HCT116 (cell line): ENCODE results near the gene TMEM120A. TPM values are rescaled to one million over a fixed set of nuclear protein-coding genes. Genes with fewer than 3 reads are reported as not detected.

Source experiments
- ATAC-seq: fragments of 200-7000 bp; cut with Tn5 transposase; 2 replicates; pipeline ENCODE4 v1.9.1; 2020; ENCODE audit warnings: mild to moderate bottlenecking, moderate library complexity
- BruUV-seq: library from RNA; stranded (reverse); fragments of 400-500 nt; replicated peaks from 2 replicates; lab custom pipeline; 2021; lab: Mats Ljungman, UMichigan
- CTCF ChIA-PET: fragments of 300-600 bp; sonication (Branson Sonifier 250); formaldehyde crosslinking; loops from one replicate; lab custom pipeline; 2021; ENCODE audit warnings: antibody characterized with exemption; lab: Charles Lee
- POLR2A ChIA-PET: fragments of 300-600, 350-600 bp; sonication (Branson Sonifier 250); formaldehyde crosslinking; loops from one replicate; lab custom pipeline; 2021; ENCODE audit warnings: antibody characterized with exemption; lab: Charles Lee
- RAD21 ChIA-PET, 2 experiments: fragments of 300-600 bp; sonication (Branson Sonifier 250); formaldehyde crosslinking; loops; one replicate each; lab custom pipeline; 2023; ENCODE audit warnings: low total read pairs in 2 of 2; ENCODE audit not compliant: uncharacterized antibody in 2 of 2, unreplicated experiment in 2 of 2, low non-redundant PET in 1 of 2; lab: Charles Lee
- DNase-seq: peaks from one replicate; pipeline ENCODE4 v3.0.0-alpha.2; 2010; ENCODE audit warnings: low read depth, low spot score
- H2AFZ ChIP-seq: fragments of 200-600 bp; shearing (Covaris generic), sonication (generic); 2 replicates; pipeline ENCODE4 v1.6.1; 2017; ENCODE audit warnings: low read depth, mixed run types, mixed read lengths, antibody characterized with exemption, low read length; ENCODE audit not compliant: poor library complexity, severe bottlenecking
- H3K27ac ChIP-seq: 2 replicates; pipeline ENCODE4 v1.5.1; 2012; ENCODE audit warnings: low read depth, low read length
- H3K27me3 ChIP-seq: fragments of 200-600 bp; sonication (generic); 2 replicates; pipeline ENCODE4 v1.6.1; 2016; ENCODE audit warnings: mixed run types, low read length, mixed read lengths; ENCODE audit not compliant: insufficient read depth
- H3K36me3 ChIP-seq, 2 experiments: fragments of 200-500 bp in 1 of 2; fragments of 200-600 bp in 1 of 2; sonication (Bioruptor generic) in 1 of 2; sonication (generic) in 1 of 2; 2 replicates each; pipeline versions ENCODE4 v1.5.1 to v1.6.1; 2014 to 2016; ENCODE audit warnings: low read length in 2 of 2, inconsistent platforms in 1 of 2, mixed read lengths in 1 of 2, mixed run types in 1 of 2; ENCODE audit not compliant: insufficient read depth in 2 of 2, control insufficient read depth in 1 of 2
- H3K4me1 ChIP-seq, 2 experiments: fragments of 200-600 bp in 1 of 2; sonication (generic) in 1 of 2; 2 replicates each; pipeline versions ENCODE4 v1.5.1 to v1.6.1; 2012 to 2017; ENCODE audit warnings: low read length in 2 of 2, inconsistent platforms in 1 of 2, mild to moderate bottlenecking in 1 of 2, mixed read lengths in 1 of 2, mixed run types in 1 of 2, moderate library complexity in 1 of 2; ENCODE audit not compliant: insufficient read depth in 2 of 2, control insufficient read depth in 1 of 2
- H3K4me2 ChIP-seq: fragments of 200-600 bp; sonication (generic); 2 replicates; pipeline ENCODE4 v1.6.1; 2017; ENCODE audit warnings: mixed run types, low read length, mixed read lengths
- H3K4me3 ChIP-seq, 2 experiments: fragments of 200-600 bp in 1 of 2; sonication (generic) in 1 of 2; replicated peaks in 1 of 2; 2 replicates each; pipeline ENCODE4 v1.5.1; 2011 to 2016; ENCODE audit warnings: low read length in 2 of 2, control low read depth in 1 of 2, low read depth in 1 of 2, mild to moderate bottlenecking in 1 of 2, mixed read lengths in 1 of 2, mixed run types in 1 of 2
- H3K79me2 ChIP-seq: fragments of 200-600 bp; sonication (generic); 2 replicates; pipeline ENCODE4 v1.6.1; 2017; ENCODE audit warnings: mild to moderate bottlenecking, mixed run types, low read length, moderate library complexity, mixed read lengths; ENCODE audit not compliant: insufficient read depth
- H3K9ac ChIP-seq: fragments of 200-600 bp; sonication (generic); 2 replicates; pipeline ENCODE4 v1.6.1; 2016; ENCODE audit warnings: low read length, mixed read lengths
- H3K9me2 ChIP-seq: fragments of 200-600 bp; sonication (generic), shearing (Covaris generic); 2 replicates; pipeline ENCODE4 v1.6.1; 2017; ENCODE audit warnings: mixed run types, mild to moderate bottlenecking, moderate library complexity; ENCODE audit not compliant: insufficient read depth
- H3K9me3 ChIP-seq, 2 experiments: fragments of 200-500 bp in 1 of 2; fragments of 200-600 bp in 1 of 2; sonication (Bioruptor generic) in 1 of 2; sonication (generic) in 1 of 2; 2 replicates each; pipeline ENCODE4 v1.6.1; 2014 to 2017; ENCODE audit warnings: low read length in 2 of 2, mixed read lengths in 2 of 2, inconsistent platforms in 1 of 2, low read depth in 1 of 2, mild to moderate bottlenecking in 1 of 2, mixed run types in 1 of 2, moderate library complexity in 1 of 2; ENCODE audit not compliant: control insufficient read depth in 1 of 2, insufficient read depth in 1 of 2
- H4K20me1 ChIP-seq: fragments of 200-600 bp; sonication (generic), shearing (Covaris generic); 2 replicates; pipeline ENCODE4 v1.6.1; 2017; ENCODE audit warnings: mixed run types, mild to moderate bottlenecking, moderate library complexity; ENCODE audit not compliant: insufficient read depth
- CEBPB ChIP-seq: IDR thresholded peaks from 2 replicates; pipeline ENCODE4 v1.6.1; 2012; ENCODE audit warnings: low read depth
- ELF1 ChIP-seq: IDR thresholded peaks from 2 replicates; pipeline ENCODE4 v1.6.1; 2012; ENCODE audit warnings: low read depth, borderline replicate concordance
- FOSL1 ChIP-seq: IDR thresholded peaks from 2 replicates; pipeline ENCODE4 v1.6.1; 2012; ENCODE audit warnings: low read depth
- JUND ChIP-seq: IDR thresholded peaks from 2 replicates; pipeline ENCODE4 v1.6.1; 2012
- POLR2AphosphoS5 ChIP-seq: IDR thresholded peaks from 2 replicates; pipeline ENCODE4 v1.6.1; 2011; ENCODE audit warnings: mild to moderate bottlenecking, low read depth, low read length, moderate library complexity
- REST ChIP-seq: IDR thresholded peaks from 2 replicates; pipeline ENCODE4 v1.6.1; 2012; ENCODE audit warnings: low read depth
- SP1 ChIP-seq: IDR thresholded peaks from 2 replicates; pipeline ENCODE4 v1.6.1; 2012; ENCODE audit warnings: low read depth
- ZBTB33 ChIP-seq: IDR thresholded peaks from 2 replicates; pipeline ENCODE4 v1.6.1; 2011; ENCODE audit warnings: mild to moderate bottlenecking, low read length, moderate library complexity; ENCODE audit not compliant: insufficient replicate concordance; ENCODE audit errors: extremely low read depth
- ZNF274 ChIP-seq: fragments of 200-500 bp; sonication (Bioruptor generic); IDR thresholded peaks from 2 replicates; pipeline ENCODE4 v1.6.1; 2014; ENCODE audit warnings: mild to moderate bottlenecking, low read depth, low read length, inconsistent platforms
- intact Hi-C: fragments of 100-400 bp; cut with micrococcal nuclease; formaldehyde crosslinking; loops from 2 replicates; pipeline ENCODE4 v1.10.0; 2022
- total RNA-seq: library from RNA; stranded (reverse); gene quantifications from one replicate; pipeline ENCODE4 v1.2.1, GENCODE V29; 2021; ENCODE audit not compliant: unreplicated experiment
- TF ChIP-seq, protein P1 (sequence below): IDR thresholded peaks from 2 replicates; pipeline ENCODE4 v1.6.1; 2012

TMEM120A gene
- total RNA-seq, 1 experiment from 2014 or later, result 25.9 TPM

DNA sequence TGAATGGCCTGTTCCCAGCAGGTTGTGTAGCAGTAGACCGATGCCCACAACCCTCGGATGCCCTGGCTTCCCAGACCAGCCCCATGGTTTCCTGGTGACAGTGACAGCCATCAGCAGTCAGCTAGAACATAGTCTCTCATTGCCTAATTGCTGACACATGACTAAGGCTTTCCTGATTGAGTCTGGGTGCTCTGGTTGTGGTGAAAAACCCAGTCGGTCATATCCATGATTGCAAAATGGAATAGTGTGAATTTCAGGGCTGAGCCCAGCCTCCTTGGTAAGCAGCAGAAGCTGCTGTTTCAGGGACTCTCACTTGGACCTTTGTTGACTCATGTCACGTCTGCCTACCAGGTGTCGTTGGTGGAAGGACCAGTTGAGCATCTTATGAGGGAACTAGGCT is 42.9 kb downstream of the TMEM120A start:
- Histone ChIP-seq H3K9me2 (no peaks in the 10 kb centered on the region), H3K9ac (no peak overlapping the region), H3K4me3 (no peak overlapping the region), H3K36me3 (peaks cover 7 to 10% of the 10 kb centered on the region in 2 experiments; a peak in 3 of 4 replicates), H3K9me3 (no peaks in the 10 kb centered on the region), H3K27ac (no peak overlapping the region), H3K4me2 (no peak overlapping the region), H4K20me1 (no peaks in the 10 kb centered on the region), H2AFZ (no peak overlapping the region), H3K27me3 (no peaks in the 10 kb centered on the region), H3K4me1 (peaks cover 7 to 11% of the 10 kb centered on the region in 2 experiments; a peak in 2 of 4 replicates), H3K79me2 (peaks cover 3% of the 10 kb centered on the region; the same call in 1 of the 2 replicates)
- intact Hi-C loops, result no loop called here
- DNase-seq (no peak), ATAC-seq (no peak)
- POLR2A ChIA-PET, result interaction anchor here (0.9 kb wide), 1 partner anchor 9 kb away, joined by 3 read pairs; no protein-coding TSS in a partner anchor
- RAD21 ChIA-PET, result interaction anchor here in 1 of 2 experiments (0.6 kb wide), 1 partner anchor 264 kb away, joined by 8 read pairs; no protein-coding TSS in a partner anchor
- no peak for TF ChIP-seq SP1
- TF ChIP-seq FOSL1, result no peak
- TF ChIP-seq, protein P1, sequence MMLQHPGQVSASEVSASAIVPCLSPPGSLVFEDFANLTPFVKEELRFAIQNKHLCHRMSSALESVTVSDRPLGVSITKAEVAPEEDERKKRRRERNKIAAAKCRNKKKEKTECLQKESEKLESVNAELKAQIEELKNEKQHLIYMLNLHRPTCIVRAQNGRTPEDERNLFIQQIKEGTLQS, result no peak
- TF ChIP-seq JUND, result no peak
- no peak for TF ChIP-seq POLR2AphosphoS5
- no peak for TF ChIP-seq ELF1
- no peak for TF ChIP-seq ZNF274
- no peak for TF ChIP-seq REST
- TF ChIP-seq ZBTB33, result no peak
- no peak for TF ChIP-seq CEBPB
- CTCF ChIA-PET, result interaction anchor here (0.9 kb wide), 1 partner anchor 85 kb away, joined by 3 read pairs; no protein-coding TSS in a partner anchor
- BruUV-seq, result no TSS peak
